GM20000 (cell line): ENCODE data around the gene CCDC102B.

Experiments used
- DNase-seq: peaks from one replicate; pipeline ENCODE4 v3.0.0; 2012; ENCODE audit warnings: low spot score
- TF ChIP-seq, protein P1 (sequence below): IDR thresholded peaks from 2 replicates; pipeline ENCODE4 v1.5.1; 2012; ENCODE audit warnings: mild to moderate bottlenecking, control low read depth; ENCODE audit errors: extremely low read depth, missing control alignments

Gene CCDC102B

GRCh38 chr18:68822926-68823325 lies 25.0 kb downstream of the CCDC102B start:
- TF ChIP-seq, protein P1, sequence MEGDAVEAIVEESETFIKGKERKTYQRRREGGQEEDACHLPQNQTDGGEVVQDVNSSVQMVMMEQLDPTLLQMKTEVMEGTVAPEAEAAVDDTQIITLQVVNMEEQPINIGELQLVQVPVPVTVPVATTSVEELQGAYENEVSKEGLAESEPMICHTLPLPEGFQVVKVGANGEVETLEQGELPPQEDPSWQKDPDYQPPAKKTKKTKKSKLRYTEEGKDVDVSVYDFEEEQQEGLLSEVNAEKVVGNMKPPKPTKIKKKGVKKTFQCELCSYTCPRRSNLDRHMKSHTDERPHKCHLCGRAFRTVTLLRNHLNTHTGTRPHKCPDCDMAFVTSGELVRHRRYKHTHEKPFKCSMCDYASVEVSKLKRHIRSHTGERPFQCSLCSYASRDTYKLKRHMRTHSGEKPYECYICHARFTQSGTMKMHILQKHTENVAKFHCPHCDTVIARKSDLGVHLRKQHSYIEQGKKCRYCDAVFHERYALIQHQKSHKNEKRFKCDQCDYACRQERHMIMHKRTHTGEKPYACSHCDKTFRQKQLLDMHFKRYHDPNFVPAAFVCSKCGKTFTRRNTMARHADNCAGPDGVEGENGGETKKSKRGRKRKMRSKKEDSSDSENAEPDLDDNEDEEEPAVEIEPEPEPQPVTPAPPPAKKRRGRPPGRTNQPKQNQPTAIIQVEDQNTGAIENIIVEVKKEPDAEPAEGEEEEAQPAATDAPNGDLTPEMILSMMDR = no peak

GRCh38 chr18:68826121-68826520 lies 28.2 kb downstream of the CCDC102B start:
- TF ChIP-seq, protein P1 = no peak
- DNase-seq = no peak

More at GRCh38 chr18:68822926-68823325, 25.0 kb downstream of the CCDC102B start:
- no peak for DNase-seq

DNA sequence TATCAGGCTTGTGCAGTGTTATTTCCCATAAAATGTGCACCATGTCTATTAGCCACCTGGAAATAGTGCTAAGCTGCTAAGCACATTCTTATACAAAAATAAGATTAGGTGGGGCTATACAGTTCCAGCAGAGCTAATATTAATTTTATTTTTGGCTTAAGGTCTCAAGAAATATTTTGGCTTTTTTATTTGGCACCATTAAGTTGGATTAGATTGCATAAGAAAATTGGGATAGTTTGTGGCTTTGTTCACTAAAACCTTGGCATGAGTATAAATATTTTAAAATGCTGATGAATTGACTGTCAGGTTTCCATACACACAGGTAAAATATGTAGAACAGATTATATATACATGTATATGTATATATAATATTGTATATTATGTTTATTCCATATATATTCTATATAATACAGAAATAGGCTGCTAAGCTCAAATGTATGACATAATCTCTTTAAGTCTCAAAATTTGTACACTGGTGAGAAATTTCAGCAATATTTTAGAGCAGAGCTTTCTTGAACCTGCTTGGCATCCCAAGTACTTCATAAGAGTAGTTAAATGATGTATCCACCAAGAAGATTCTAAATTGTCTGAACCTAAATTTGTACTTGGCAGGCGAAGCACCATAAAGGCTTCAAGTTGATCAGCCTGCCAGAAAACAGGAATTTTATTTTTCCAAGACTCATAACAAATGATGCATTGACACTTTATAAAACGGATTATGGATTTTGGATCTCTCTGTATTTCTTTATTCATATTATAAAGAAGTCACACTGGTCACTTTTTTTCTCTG lies 32.6 kb downstream of the CCDC102B start:
- TF ChIP-seq, protein P1 = no peak
- no peak for DNase-seq

GRCh38 chr18:68833756-68834155 lies 35.9 kb downstream of the CCDC102B start:
- DNase-seq = no peak
- TF ChIP-seq, protein P1 = no peak

GRCh38 chr18:68837665-68838451 lies 40.0 kb downstream of the CCDC102B start:
- TF ChIP-seq, protein P1 = no peak
- no peak for DNase-seq

DNA sequence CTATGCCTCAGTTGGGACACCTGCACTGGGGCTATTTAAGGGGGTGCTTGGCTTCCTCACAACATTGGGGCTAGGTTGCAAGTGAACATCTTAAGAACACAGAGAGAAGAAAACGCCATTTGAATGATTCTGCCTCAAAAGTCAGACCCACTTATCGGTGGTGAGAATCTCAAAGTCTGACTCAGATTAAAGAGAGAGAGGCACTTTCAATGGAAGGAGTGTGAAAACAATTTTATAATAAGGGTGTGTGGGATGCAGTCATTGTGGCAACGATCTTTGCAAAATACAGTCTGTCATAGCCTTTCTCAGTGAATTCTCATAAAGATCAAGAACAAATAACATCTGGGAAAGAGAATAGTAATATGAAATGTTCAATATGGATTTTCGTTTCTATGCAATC lies 41.8 kb downstream of the CCDC102B start:
- TF ChIP-seq, protein P1 = no peak
- DNase-seq = no peak
